ENCODE results near the gene LBX2.

The LBX2 gene

DNA sequence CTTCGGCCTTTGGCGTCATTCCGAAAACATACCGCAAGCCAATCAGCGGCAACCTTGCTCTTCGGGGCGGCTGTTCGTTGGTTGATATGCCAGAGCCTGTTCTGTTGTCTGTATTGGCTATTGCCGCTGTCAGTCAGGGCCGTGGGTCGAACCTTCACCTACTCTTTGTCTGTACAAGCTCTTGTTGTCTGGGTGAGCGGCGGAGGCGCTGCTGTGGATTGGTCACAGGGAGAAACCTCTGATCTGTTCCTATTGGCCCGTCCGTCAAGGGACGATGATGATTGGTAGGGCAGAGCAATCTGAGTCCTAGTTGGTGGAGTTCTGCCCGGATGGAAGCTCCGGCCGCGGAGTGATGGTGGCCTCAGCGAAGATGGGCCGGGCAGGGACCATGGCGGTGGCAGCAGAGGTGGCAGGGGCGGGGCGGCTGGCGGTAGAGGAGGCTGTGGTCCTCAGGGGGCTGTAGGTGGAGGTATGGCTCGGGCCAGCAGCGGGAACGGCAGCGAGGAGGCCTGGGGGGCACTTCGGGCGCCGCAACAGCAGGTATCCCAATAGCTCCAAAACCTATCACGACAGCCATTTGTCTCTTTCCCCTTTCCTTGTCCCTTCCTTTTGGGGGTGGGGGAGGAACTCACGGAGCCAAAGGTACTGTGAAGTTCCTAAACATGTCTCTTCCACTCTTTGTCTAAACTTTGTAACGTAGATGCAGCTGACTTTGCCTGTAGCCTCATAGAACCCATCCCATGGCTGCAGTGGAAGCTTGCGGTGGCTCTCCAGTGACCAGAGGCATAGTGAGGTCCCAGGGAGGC is 41.1 kb downstream of the LBX2 start, which contains the start of gene WBP1:
WBP1 (plus strand) TSS at position 307 of the 806 bp plus-strand sequence; CDS start at position 472, 165 bp downstream.
- in situ Hi-C loops (cut with MboI; ENCODE audit: low sequenced_read_pairs) = no loop called here

- in situ Hi-C loops (cut with MboI; ENCODE audit: low sequenced_read_pairs) = no loop called here
These were observed 41.8 kb downstream of the LBX2 start for GRCh38 chr2:74457549-74458131.

GRCh38 chr2:74457129-74457548 is 42.3 kb downstream of the LBX2 start:
- in situ Hi-C loops (cut with MboI; ENCODE audit: low sequenced_read_pairs) = no loop called here

DNA sequence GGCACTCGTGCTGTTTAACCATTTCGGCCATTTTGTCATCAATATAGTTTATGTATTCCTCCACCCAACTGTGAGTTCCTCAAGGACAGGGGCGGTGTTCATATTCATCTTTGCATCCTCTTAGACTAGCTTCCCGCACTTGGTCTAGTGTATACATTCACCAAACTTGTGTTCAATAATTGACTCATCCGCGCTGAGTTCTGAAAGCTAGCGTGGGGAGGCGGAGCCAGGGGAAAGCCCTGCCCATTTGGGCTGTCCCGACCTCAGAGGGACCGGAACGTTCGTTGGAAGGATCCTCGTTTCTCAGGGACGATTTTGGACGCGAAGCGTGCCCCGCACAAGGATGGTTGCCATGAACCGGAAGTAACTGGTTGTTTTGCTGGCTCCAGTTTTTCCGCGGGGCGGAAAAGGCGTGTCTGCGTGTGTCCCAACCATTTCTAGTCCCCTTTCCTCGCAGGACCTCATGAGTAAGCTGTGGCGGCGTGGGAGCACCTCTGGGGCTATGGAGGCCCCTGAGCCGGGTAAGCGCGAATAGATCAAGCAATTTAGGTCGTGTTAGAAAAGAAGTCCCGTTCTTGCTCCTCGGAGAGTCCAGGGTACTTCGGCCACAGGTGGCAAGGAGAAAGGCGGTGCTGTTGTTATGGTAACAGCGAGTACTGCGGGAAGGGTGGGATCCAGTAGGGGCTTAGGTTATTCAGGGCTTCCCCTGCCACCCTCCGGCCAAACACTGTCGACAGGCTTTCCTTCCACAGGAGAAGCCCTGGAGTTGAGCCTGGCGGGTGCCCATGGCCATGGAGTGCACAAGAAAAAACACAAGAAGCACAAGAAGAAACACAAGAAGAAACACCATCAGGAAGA is 44.5 kb downstream of the LBX2 start, which contains the start of gene INO80B:
INO80B (plus strand) TSS at position 434 of the 858 bp plus-strand sequence; CDS start at position 464, 30 bp downstream.
- in situ Hi-C loops (cut with MboI; ENCODE audit: low sequenced_read_pairs) = no loop called here

- in situ Hi-C loops (cut with MboI; ENCODE audit: low sequenced_read_pairs) = no loop called here
These were observed 48.7 kb downstream of the LBX2 start for GRCh38 chr2:74450570-74451190.

GRCh38 chr2:74448771-74449170 is 50.6 kb downstream of the LBX2 start:
- in situ Hi-C loops (cut with MboI; ENCODE audit: low sequenced_read_pairs) = no loop called here
